K562 (cell line): Measurements from ENCODE around the gene FGF22. TPM values are rescaled to one million over a fixed set of nuclear protein-coding genes. Genes with fewer than 3 reads are reported as not detected.

Experiments
- ATAC-seq: fragments of 200-7000 bp; cut with Tn5 transposase; 3 replicates; pipeline ENCODE4 v1.9.1; 2020; ENCODE audit warnings: moderate library complexity
- BruUV-seq: library from RNA; stranded (reverse); fragments of 400-500 nt; replicated peaks from 2 replicates; lab custom pipeline; 2021; lab: Mats Ljungman, UMichigan
- CTCF ChIA-PET: fragments of 300-600 bp; formaldehyde crosslinking; extraction: SDS; loops from one replicate; lab custom pipeline; 2021; ENCODE audit warnings: low intra/inter-chr PET ratio; lab: Yijun Ruan, JAX
- POLR2A ChIA-PET: fragments of 300-600, 350-650 bp; sonication (Branson Sonifier 250); formaldehyde crosslinking; extraction: SDS; loops from one replicate; lab custom pipeline; 2021; ENCODE audit warnings: antibody characterized with exemption, inconsistent platforms; lab: Yijun Ruan, JAX
- DNase-seq, 4 experiments: peaks; one replicate each; pipeline versions ENCODE4 v3.0.0 to v3.0.0-alpha.2; 2011 to 2018; ENCODE audit warnings: low spot score in 3 of 4, mixed read lengths in 3 of 4; ENCODE audit errors: extremely low read depth in 1 of 4
- FAIRE-seq: peaks from 2 replicates; lab custom pipeline; 2011; peaks lifted over from hg19 to GRCh38; lab: Jason Lieb, UNC
- H2AFZ ChIP-seq: 2 replicates; pipeline ENCODE4 v1.6.0; 2011; ENCODE audit warnings: low read depth, low read length, control low read depth, inconsistent platforms
- H3K27ac ChIP-seq: fragments of 200-600 bp; 3 replicates; pipeline ENCODE4 v1.8.0; 2011; ENCODE audit warnings: low read depth, mild to moderate bottlenecking, control low read depth, inconsistent platforms, low read length, moderate library complexity, mixed read lengths; ENCODE audit errors: extremely low read depth
- H3K27me3 ChIP-seq, 2 experiments: fragments of 300-600 bp in 1 of 2; 2 replicates in 1 of 2; 3 replicates in 1 of 2; pipeline versions ENCODE4 v1.6.0 to v1.8.0; 2011; ENCODE audit warnings: inconsistent platforms in 2 of 2, low read length in 2 of 2, mild to moderate bottlenecking in 1 of 2, mixed read lengths in 1 of 2, moderate library complexity in 1 of 2; ENCODE audit not compliant: control insufficient read depth in 2 of 2, insufficient read depth in 2 of 2
- H3K36me3 ChIP-seq: fragments of 300-600 bp; 3 replicates; pipeline ENCODE4 v1.8.0; 2011; ENCODE audit warnings: mild to moderate bottlenecking, low read length, inconsistent platforms; ENCODE audit not compliant: control insufficient read depth, insufficient read depth
- H3K4me1 ChIP-seq, 2 experiments: fragments of 200-600 bp in 1 of 2; replicated peaks in 1 of 2; 2 replicates in 1 of 2; 3 replicates in 1 of 2; pipeline versions ENCODE4 v1.5.1 to v1.8.0; 2011; ENCODE audit warnings: inconsistent platforms in 2 of 2, low read length in 2 of 2, mild to moderate bottlenecking in 1 of 2, mixed read lengths in 1 of 2, moderate library complexity in 1 of 2; ENCODE audit not compliant: control insufficient read depth in 2 of 2, insufficient read depth in 2 of 2
- H3K4me2 ChIP-seq: 2 replicates; pipeline ENCODE4 v1.6.1; 2011; ENCODE audit warnings: low read length, control low read depth, inconsistent platforms, mixed read lengths; ENCODE audit not compliant: insufficient read depth
- H3K4me3 ChIP-seq: fragments of 200-600 bp; sonication (generic), shearing (Covaris generic); 2 replicates; pipeline ENCODE4 v1.5.1; 2016; ENCODE audit warnings: control low read depth, inconsistent platforms
- H3K79me2 ChIP-seq: fragments of 200-600 bp; 3 replicates; pipeline ENCODE4 v1.8.0; 2011; ENCODE audit warnings: low read length, inconsistent platforms; ENCODE audit not compliant: control insufficient read depth, insufficient read depth
- H3K9ac ChIP-seq, 2 experiments: 2 replicates each; pipeline versions ENCODE4 v1.6.0 to v1.6.1; 2011; ENCODE audit warnings: low read depth in 2 of 2, low read length in 2 of 2, control low read depth in 1 of 2, inconsistent platforms in 1 of 2, mild to moderate bottlenecking in 1 of 2, mixed read lengths in 1 of 2; ENCODE audit not compliant: insufficient read depth in 1 of 2
- H3K9me1 ChIP-seq: one replicate; pipeline ENCODE4 v1.6.0; 2011; ENCODE audit warnings: inconsistent platforms, mild to moderate bottlenecking, low read length, moderate library complexity; ENCODE audit not compliant: control insufficient read depth, insufficient read depth
- H3K9me3 ChIP-seq: replicated peaks from 2 replicates; pipeline ENCODE4 v1.5.1; 2011; ENCODE audit warnings: low read depth, low read length, inconsistent platforms; ENCODE audit not compliant: control insufficient read depth, insufficient read depth
- H4K20me1 ChIP-seq: replicated peaks from 2 replicates; pipeline ENCODE4 v1.6.1; 2011; ENCODE audit warnings: low read length, inconsistent platforms, mixed read lengths; ENCODE audit not compliant: control insufficient read depth, insufficient read depth
- POLR2G ChIP-seq: fragments of 200-400 bp; formaldehyde crosslinking; IDR thresholded peaks from 2 replicates; pipeline ENCODE4 v1.6.1; 2017; ENCODE audit warnings: low read depth, mild to moderate bottlenecking, antibody characterized with exemption, low read length, moderate library complexity
- THAP12 ChIP-seq: fragments of 250-450 bp; sonication (Bioruptor Pico); IDR thresholded peaks from 2 replicates; pipeline ENCODE4 v1.9.0; 2021; ENCODE audit warnings: mild to moderate bottlenecking, inconsistent platforms
- ZBTB33 ChIP-seq: sonication (generic); formaldehyde crosslinking; IDR thresholded peaks from 2 replicates; pipeline ENCODE4 v1.8.1; 2023; ENCODE audit warnings: mild to moderate bottlenecking, missing genetic modification reagents
- WGBS: fragments of 100-300 bp; shearing (Covaris generic); methylation state at CpG from one replicate; pipeline ENCODE4 v1.1.6; 2016; ENCODE audit warnings: low coverage, mixed read lengths; ENCODE audit not compliant: insufficient coverage; ENCODE audit errors: missing lambda C conversion rate; 5-methylcytosine and 5-hydroxymethylcytosine counted together
- in situ Hi-C: fragments of 300-500 bp; cut with MboI; formaldehyde crosslinking; loops from 4 replicates; pipeline ENCODE4 v1.15.0; 2018; ENCODE audit warnings: inconsistent platforms, mixed read lengths
- intact Hi-C: fragments of 100-400 bp; cut with micrococcal nuclease; formaldehyde crosslinking; loops from 2 replicates; pipeline ENCODE4 v1.14.2; 2022
- polyA plus RNA-seq, 8 experiments: library from polyadenylated mRNA; depleted of rRNA in 4 of 8; stranded (reverse) in 5 of 8; unstranded in 3 of 8; fragments of >200 nt; fragmentation: Nextera tagmentation in 2 of 8; fragmentation: Illumina TruSeq in 1 of 8; extraction: Ambion mirVana in 2 of 8; extraction: Trizol in 1 of 8; gene quantifications; 2 replicates each; pipeline versions ENCODE4 v1.2.1 to v1.2.3, GENCODE V29; 2011 to 2014; ENCODE audit warnings: inconsistent platforms in 1 of 8, missing spikeins in 1 of 8
- total RNA-seq, 7 experiments: library from RNA; depleted of rRNA in 6 of 7; stranded (reverse); fragments of >200 nt in 6 of 7; fragmentation: Illumina TruSeq in 2 of 7; extraction: Trizol in 2 of 7; gene quantifications; 2 replicates each; pipeline versions ENCODE4 v1.2.1 to v1.2.3, GENCODE V29; 2011 to 2021; ENCODE audit warnings: low replicate concordance in 1 of 7

FGF22 gene
- total and polyA plus RNA-seq, 9 of the 15 experiments (the other 6 are each of a cell fraction or from before 2014, with no cell fraction given) = 0.14 to 2.2 (median 0.86) TPM; not detected in 4

GRCh38 chr19:616062-616700 lies 23.5 kb upstream of the FGF22 start:
- Histone ChIP-seq H3K9me3 (no peaks in the 10 kb centered on the region; the same call in 1 of the 2 replicates), H3K9ac (no peak overlapping the region), H3K4me3 (no peak overlapping the region), H3K4me2 (no peak overlapping the region), H3K4me1 (peaks cover 4 to 22% of the 10 kb centered on the region in 2 experiments), H3K9me1 (no peaks in the 10 kb centered on the region), H3K27me3 (no peaks in the 10 kb centered on the region), H3K79me2 (no peaks in the 10 kb centered on the region)
- no peak for DNase-seq
- POLR2A ChIA-PET = no interaction called here
- WGBS = 100% methylated on average over 7 of the region's 97 CpGs
- TF ChIP-seq ZBTB33 (peak; percentile 37; the same call in 1 of the 2 replicates), POLR2G (peak; percentile 37; the same call in 1 of the 2 replicates), THAP12 (CRISPR knock-in tag) (no peak)
- TF ChIP-seq, all 486 proteins: peak for 2
- BruUV-seq = no TSS peak
- FAIRE-seq = no peak
- ATAC-seq = no peak
- Histone ChIP-seq H3K36me3 (peaks cover 66% of the 10 kb centered on the region; the same call in 2 of the 3 replicates), H2AFZ (no peak overlapping the region), H4K20me1 (no peaks in the 10 kb centered on the region), H3K27ac (no peak overlapping the region)
- in situ Hi-C loops (no loop called here), intact Hi-C loops (no loop called here)
- CTCF ChIA-PET = no interaction called here
